Kasumi-1 (cell line): ENCODE results near the gene IFI30.
A peak's percentile ranks its signal among the peaks of the same experiment; 100 is the strongest.

Experiments used
- DNase-seq, 2 experiments: peaks; one replicate each; lab custom pipeline; 2025; lab: John Stamatoyannopoulos, UW

Gene IFI30

DNA sequence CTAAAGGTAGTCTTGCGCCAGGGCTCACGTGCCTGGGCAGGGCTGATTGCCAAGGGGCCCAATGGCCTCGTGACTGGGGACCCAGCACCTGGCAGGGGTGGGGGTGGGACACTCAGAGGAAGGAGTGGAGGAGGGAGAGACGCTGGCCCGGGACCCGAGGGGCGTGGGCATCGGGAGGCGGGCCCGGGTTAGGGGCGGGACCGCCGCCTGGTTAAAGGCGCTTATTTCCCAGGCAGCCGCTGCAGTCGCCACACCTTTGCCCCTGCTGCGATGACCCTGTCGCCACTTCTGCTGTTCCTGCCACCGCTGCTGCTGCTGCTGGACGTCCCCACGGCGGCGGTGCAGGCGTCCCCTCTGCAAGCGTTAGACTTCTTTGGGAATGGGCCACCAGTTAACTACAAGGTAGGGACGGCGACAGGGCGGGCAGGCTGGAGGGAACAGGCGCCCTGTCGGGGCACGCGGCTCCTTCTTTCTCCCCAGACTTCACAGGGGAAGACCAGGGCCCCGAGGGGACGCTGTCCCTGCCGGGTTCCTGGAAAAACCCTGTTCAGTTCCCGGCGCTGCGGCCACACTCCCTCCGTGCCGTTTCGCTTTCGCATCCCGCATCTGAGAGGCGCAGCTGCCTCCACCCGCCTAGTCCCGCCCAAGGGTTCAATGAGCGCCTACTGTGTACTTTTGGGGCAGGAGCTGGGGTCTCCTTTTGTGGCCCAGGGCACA is at the start of gene IFI30:
IFI30 (plus strand) TSS at position 242 of the 717 bp plus-strand sequence; CDS start at position 271, 29 bp downstream.
- peak in 1 of 2 experiments; percentile 18 for DNase-seq

DNA sequence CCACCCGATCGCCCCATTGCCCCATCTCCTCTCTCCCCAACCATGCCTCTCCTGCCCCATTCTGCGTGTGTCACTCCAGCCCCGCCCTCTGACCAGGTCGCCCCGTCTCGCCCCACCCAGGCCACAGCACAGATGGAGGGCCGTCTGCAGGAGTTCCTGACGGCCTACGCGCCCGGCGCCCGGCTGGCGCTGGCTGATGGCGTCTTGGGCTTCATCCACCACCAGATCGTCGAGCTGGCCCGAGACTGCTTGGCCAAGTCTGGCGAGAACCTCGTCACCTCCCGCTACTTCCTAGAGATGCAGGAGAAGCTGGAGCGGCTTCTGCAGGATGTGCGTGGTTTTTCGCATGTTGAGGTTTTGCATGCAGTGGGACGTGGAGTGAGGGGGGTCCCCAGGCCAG is 49.8 kb upstream of the IFI30 start:
- DNase-seq: no peak

DNA sequence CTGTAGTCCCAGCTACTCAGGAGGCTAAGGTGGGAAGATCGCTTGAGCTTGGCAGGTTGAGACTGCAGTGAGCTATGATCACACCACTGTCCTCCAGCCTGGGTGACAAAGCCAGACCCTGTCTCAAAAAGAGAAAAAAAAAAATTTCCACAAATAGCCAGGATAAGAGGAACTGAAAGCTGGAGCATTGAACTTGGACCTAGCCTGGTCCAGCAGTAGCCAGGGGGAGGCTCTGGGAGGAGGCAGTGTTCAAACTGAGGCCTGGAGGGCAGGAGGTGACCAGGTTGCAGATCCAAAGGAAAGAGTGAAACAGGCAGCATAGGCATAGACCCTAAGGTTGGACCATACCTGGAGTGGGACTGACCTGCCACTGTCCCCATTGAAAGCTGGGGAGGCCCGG is 47.5 kb upstream of the IFI30 start:
- no peak for DNase-seq

GRCh38 chr19:18128044-18128443 is 45.6 kb upstream of the IFI30 start:
- peak; percentile 23 to 44 for DNase-seq

DNA sequence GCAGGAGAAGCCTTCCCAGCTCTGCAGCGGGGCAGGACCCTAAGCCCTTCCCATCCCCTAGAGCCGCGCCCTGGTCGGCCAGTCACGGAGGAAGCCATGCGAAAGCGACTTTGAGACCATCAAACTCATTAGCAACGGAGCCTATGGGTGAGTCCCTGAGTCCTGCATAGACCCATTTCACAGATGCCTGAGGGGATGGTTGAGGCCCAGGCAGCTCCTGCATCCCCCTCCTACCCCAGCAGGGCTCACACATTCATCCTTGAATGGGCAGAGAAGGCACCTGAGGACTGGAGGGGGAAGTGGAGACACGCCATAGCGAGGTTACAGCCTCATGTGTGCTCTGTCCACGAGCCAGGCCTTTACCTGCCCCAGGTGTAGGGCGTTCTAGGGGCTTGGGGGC is 44.8 kb upstream of the IFI30 start:
- DNase-seq: no peak

- DNase-seq: no peak
Measured at GRCh38 chr19:18130523-18131242, 42.9 kb upstream of the IFI30 start.

DNA sequence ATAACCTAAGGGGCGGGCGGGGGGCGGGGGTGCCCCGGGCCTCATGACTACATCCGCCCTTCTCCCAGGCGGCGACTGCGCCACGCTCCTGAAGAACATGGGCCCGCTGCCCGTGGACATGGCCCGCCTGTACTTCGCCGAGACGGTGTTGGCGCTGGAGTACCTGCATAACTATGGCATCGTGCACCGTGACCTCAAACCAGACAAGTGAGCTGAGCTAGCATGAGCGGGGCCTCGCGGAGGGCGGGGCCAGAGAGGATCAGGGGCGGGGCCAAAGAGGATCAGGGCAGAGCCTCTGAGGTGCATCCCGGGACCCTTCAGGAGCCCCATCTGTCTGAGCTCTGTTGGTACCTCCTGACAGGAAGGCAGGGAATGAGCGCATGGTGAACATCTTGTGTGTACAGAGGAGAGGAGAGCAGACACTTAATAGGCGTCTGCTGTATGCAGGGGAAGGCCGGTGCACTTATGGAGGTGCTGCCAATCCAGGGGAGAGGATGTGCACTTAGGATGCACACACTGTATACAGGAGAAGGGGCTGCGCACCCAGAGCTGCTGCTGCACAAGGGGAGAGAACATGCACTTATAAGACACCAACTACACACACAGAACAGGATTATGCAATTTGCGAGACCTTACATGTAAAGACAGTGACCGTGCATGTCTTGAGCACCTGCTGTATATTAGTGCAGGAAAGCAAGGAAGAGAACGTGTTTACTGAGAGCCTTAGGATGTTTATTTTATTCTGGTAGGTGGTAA is 41.6 kb upstream of the IFI30 start:
- DNase-seq: no peak

- DNase-seq: no peak
Measured at GRCh38 chr19:18135712-18136584, 37.7 kb upstream of the IFI30 start.

GRCh38 chr19:18137242-18137641 is 36.4 kb upstream of the IFI30 start:
- DNase-seq: no peak

DNA sequence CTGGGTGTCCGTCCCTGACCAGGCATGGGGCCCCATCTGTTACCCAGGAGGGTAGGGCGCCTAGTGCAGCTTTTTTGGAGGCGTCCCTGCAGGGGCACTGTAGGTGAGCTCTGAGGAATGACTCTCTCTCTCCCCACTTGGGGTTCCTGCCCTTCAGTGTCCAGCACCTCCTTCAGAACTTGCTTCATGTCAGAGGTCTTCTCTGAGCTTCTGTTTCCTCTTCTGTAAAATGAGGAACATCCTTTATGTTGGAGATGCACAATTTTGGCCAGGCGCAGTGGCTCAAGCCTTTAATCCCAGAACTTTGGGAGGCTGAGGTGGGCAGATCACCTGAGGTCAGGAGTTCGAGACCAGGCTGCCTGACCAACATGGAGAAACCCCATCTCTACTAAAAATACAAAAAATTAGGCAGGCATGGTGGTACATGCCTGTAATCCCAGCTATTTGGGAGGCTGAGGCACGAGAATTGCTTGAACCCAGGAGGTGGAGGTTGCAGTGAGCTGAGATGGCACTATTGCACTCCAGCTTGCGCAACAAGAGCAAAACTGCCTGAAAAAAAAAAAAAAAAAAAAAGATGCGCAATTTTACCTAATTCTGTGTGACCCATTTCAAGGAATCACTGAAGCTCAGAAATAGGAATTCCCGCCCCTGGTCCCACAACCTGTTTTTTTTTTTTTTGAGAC is 35.8 kb upstream of the IFI30 start:
- DNase-seq: no peak

DNA sequence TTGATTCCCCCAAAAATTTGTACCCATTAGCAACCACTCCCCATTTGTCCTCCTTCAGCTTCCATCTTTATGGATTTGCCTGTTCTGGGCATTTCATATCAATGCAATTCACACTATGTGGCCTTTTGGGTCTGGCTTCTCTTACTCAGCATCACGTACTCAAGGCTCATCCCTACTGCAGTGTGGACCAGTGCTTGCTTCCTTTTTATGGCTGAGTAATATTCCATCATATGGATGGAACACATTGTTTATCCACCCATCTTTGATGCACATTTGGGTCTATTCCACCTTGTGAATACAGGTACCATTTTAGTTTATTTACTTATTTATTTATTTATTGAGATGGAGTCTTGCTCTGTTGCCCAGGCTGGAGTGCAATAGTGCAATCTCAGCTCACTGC is 33.1 kb upstream of the IFI30 start:
- no peak for DNase-seq

DNA sequence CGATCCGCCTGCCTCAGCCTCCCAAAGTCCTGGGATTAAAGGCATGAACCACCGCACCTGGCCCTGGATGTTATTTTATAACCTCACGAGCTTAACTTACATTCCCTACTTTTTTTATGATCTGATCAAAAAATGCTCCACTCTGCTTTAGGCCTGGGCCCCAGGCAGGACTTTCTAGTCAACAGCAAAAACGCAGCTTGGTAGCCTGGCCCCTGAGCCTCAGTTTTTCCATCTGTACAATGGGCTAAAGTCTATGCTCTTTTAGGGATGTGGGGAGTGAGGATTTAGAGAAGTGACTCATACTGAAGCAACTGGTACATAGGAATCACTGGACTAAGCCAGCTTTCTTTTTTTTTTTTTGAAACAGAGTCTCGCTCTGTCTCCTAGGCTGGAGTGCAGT is 32.6 kb upstream of the IFI30 start:
- DNase-seq: no peak

DNA sequence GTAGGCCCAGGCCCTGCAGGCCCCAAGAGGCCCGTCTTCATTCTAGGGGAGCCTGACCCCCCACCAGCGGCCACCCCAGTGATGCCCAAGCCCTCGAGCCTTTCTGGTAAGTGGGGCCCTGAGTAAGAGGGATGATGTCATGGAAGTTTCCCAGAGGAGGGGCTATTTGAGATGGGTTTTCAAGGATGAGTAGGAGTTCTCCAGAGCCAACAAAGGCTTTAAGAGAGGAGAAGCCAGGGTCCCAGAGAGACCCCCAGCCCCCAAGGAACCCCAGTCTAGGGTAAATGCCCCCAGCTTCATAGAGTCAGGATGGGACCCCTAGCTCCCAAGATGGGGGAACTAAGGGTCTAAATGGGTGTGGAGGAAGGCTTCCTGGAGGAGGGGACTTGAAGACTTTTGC is 29.7 kb upstream of the IFI30 start:
- DNase-seq: no peak

- DNase-seq: no peak
Measured at GRCh38 chr19:18144361-18144760, 29.3 kb upstream of the IFI30 start.

- DNase-seq: no peak
Measured at GRCh38 chr19:18144906-18145305, 28.7 kb upstream of the IFI30 start.

DNA sequence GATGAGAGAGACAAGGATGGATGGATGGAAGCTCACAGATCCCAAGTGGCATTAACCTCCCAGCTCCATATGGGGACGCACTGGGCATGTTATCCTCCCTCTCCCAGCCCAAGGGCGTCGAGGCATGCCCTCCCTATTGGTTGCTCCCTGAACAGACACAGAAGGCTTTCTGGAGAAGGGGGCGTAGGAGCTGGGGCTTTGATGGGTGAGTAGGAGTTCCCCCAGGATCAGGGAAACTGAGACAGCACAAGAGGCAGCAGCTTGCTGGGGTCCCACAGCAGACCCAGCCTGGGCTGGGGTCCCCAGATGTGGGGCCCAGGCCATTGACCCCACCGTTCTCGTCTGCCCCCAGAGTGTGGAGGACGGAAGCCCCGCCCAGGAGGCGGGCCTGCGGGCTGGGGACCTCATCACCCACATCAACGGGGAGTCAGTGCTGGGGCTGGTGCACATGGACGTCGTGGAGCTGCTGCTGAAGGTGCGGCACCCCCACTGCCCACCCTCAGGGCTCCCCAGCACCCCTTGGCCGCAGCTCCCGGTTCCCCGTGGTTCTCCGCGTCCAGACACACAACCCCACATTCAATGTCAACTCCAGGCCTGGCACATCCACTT is 28.1 kb upstream of the IFI30 start:
- DNase-seq: no peak

GRCh38 chr19:18147396-18147795 is 26.2 kb upstream of the IFI30 start:
- DNase-seq: no peak

GRCh38 chr19:18149596-18149975 is 24.0 kb upstream of the IFI30 start:
- DNase-seq: no peak

DNA sequence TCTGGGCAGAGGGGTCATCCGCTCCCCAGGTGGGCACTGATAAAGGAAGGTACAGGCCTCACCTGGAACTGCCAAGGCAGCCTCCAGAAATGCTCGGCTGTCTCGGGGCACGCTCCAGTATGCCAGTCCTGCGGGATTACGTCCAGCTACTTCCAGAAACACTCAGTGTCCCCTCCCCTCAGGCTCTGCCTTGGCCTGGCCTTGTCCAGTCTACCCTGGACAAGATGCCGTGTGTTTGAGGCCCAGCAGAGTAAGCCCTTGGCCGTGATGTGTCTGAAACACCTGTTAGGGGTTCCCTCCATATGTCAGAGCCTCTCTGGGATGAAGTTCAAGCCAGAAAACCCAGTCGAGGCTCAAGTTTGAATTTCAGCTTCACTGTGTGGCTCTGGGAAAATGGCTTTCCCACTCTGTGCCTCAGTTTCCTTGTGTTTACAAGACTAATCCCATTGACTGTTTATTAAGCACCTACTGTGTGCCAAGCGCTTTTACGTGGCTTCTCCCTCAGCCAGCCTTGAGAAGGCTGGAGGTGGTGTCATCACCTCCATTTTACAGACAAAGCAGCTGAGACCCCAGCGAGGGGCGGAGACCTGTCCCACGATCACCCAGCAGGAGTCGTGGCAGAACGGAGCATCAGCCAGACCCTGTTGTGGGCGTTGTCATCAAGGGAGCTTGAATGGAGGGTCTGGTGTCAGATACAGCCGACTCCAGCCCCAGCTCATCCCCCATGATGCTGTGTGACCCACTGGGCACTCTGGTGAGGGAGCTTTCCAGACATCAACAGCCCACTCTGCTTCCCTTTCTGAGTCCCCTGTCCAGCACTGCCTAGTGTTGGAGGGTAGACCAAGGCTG is 22.6 kb upstream of the IFI30 start:
- DNase-seq: no peak

- peak; percentile 99 to 100 for DNase-seq
Measured at GRCh38 chr19:18152442-18152816, 21.2 kb upstream of the IFI30 start.
